ENCODE data around the gene MFSD12.
"Not testable (repeated sequence)": the region's sequence is repeated elsewhere in the genome, so short reads cannot be mapped to it uniquely, and the experiment has no call there.

The MFSD12 gene

GRCh38 chr19:3521104-3521445 lies 36.3 kb downstream of the MFSD12 start:
- DNase-seq, result no peak

DNA sequence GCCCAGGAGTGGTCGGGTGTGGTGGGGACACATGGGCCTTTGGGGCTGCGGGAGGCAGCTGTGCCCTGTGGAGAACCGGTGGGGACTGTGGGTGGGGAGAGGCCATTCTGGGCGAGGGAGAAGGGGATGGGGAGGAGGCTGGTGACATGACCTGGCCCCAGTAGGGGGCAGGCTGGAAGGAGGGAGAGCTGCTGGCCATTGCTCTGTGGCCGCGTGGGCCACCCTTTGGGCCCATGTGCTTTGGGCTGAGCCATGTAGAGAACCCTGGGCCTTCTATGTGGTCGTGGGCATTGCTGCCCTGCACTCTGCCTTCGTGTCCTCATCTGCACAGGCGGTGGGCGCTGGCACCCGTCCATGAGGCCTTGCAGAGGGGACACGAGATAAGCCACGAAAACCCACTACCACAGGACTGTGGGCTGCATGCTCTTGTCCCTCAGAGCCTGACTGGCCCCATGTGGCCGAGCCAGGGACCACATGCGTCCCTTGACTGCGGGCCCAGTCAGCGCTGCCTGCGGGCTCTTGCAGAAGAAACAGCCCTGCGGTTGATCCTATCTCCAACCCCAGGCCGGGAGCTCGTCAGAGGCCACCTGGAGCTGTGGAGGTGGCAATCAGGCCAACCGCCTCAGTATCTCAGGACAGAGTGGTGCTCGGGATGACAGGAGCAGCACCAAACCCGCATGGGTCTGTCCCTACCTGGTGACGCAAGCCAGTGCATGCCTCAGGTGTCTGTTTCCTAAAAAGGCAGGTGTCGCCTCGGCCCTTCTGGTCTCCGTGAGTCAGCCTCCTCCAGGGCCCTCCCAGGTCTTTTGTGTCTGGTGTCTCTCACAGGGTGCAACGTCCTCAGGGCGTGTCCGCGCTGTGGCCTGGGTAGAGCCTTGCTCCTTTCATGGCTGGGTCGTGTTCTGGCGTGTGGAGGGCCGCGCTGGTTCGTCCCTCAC lies 37.0 kb downstream of the MFSD12 start:
- no peak for DNase-seq

DNA sequence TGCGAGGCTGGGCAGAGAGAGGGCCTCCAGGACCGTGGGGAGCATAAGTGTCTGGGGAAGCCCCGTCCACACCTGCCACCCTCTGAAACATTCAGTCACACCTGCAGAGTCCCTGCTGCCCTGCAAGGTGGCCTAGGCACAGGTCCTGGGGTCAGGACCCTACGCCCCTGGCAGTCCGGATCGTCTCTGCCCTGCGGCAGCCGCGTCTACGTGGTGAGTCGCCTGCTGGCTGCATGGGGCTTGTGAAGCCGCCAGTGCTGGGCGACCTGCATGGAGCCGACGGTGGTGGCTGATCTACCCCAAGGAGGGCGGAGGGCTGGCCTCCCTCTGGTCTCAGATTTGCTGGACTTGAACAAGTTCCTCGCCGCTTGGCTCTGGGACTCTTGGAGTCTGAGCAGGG lies 38.3 kb downstream of the MFSD12 start:
- no peak for DNase-seq

- DNase-seq, result no peak
Observed at GRCh38 chr19:3518659-3519058, 38.7 kb downstream of the MFSD12 start.

DNA sequence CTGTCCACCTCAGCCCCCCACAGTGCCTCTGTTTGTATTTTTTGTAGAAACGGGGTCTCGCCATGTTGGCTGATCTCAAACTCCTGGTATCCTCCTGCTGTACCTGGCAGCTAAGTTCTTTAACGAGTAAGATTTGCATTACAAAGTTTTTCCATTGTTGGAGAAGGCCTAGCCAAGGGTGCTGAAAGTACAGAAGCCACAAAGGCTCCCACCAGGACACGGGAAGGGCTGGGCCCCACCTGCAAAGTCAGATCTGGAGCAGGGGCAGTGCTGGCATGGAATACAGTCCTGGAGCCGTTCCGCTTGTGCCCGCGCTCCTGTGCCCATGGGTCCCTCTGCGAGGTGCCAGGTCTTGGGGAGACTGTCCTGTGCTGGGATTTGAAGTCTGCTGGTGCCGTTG lies 39.1 kb downstream of the MFSD12 start:
- no peak for DNase-seq

- DNase-seq, result no peak
Observed at GRCh38 chr19:3517638-3518037, 39.7 kb downstream of the MFSD12 start.

DNA sequence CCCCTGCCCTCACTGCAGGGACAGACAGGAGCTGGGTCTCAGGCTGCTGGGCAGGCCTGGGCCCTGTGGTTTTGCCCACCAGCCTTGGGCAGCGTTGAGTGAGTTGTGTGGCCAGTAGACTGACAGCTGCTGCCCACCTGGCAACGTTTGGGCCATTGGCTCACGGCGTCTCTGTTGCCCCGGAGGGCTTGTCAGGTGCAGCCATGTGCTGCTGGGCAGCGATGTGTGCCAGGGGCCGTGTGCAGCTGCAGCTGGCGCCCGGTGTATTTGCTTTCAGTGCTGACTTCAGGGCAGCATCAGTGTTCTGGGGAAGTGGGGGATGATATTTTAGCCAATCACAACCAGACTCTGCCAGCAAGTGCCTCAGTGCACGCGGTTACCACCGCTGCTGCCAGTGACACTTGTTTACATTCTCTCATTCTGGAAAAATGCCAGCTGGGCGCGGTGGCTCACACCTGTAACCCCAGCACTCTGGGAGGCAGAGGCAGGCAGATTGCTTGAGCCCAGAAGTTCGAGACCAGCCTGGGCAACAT lies 40.6 kb downstream of the MFSD12 start:
- DNase-seq, result peak; percentile 94

DNA sequence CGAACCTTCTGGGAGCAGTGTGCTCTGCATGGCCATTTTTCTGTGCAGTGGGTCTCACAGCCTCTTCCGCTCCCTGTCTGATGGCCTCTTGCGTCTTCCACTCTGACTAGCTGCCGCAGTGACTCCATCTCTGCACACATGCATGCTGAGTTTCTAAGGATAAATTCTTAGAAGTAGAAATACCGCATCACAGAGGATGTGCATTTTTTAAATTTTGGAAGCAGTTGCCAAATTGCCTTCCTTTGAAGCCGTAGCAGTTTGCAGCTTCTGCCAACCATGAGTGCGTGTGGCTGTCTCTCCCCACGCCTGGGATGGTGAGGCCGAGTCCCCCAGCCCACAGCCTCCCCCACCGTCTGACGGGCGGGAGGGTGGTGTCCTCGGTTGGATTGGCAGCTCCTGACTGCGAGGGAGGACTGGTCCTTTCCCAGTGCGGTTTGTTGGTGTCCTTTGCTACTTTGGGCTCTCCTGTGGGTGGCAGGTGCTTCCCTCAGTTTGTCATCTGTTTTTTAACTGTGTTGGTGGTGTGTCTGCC lies 41.4 kb downstream of the MFSD12 start:
- no peak for DNase-seq

DNA sequence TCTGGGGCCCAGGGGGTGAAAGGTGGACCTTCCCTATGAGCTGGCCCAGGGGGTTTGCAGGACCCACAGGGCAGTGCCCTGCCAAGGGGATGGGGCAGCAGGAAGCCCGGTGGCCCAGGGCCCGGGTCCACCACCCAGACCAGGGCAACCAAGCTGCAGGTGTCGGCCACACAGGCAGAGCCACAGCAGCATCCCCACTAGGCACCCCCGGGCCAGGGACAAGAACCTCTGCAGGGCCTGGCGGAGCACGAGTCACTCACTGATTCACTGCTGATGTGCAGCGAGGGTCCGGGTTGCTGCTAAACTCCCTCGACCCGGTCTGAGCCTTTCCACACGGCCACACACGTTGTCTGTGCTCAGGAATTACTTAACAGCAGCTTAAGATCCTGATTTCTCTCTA lies 42.5 kb downstream of the MFSD12 start:
- no peak for DNase-seq

DNA sequence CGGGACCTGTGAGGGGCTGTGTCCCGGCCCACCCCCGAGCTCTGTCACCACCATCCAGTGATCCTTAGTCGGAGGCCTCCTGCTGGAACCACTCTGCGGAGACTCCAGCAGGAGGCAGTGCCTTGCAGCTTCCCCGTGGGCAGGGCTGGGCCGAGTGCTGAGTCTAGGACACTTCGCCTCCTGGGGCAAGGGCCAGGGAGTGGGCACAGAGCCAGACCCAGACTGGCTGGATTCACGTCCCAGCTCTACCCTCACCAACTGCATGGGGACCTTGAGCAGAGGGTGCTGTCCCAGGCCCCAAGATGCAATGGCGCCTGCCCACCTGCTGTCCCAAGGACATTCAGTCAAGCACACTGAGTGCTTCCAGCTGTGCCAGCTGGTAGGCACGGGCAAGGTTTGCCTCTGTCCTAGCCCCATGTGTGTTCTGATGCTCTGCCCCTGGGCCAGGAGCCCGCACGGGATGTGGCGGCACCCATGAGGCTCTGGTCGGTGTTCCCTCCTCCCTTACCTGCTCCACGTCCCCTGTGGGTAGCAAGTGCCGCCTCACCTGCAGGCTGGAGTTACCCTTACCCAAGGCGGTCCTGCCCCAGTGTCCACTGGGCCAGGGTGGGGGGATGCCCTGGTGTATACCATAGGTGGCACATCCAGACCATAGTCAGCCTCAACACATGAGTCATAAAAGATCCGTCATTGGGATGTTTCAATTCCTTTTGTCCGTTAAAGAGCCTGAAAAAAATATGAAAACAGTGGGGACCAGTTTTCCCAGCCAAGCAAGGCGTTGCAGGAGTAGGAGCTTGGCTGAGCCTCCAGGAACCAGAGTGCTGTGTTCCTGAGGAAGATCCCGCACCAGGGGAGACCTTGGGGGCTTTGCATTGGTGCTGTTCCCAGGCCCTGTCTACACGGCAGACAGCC lies 43.9 kb downstream of the MFSD12 start:
- no peak for DNase-seq

DNA sequence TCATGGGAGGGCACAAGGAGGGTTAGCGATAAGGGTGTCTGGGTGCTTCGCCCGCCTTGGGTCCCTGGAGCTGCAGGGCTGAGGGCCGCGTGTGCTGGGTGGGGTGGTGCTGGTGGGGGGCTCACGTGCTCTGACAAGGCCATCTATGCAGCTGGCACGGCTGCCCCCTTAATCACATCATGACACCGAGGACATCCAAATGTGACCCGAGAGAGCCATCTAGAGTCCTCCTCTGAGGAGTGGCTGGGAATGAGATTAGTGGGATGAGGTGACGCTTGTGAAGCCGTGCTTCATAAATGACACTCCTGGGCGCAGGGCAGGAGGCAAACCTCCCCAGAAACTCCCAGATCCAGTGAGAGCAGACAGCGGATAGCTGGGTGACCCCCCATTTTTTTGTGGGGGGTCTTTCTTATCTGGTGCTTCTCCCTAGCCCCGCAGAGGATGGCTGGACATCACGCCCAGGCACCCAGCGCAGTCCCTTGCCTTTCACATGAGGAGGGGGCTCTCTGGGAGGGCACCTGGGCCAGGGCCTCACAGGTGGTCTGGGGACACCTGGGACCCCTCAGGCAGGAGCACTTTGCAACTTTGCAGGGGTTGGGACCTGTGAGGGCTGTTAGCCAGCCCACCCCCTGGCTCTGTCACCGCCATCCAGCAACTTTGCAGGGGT lies 44.7 kb downstream of the MFSD12 start:
- no peak for DNase-seq

GRCh38 chr19:3511506-3512251 lies 45.7 kb downstream of the MFSD12 start:
- DNase-seq, result no peak

GRCh38 chr19:3510727-3511126 lies 46.7 kb downstream of the MFSD12 start:
- DNase-seq, result no peak

GRCh38 chr19:3509566-3509989 lies 47.8 kb downstream of the MFSD12 start:
- no peak for DNase-seq

DNA sequence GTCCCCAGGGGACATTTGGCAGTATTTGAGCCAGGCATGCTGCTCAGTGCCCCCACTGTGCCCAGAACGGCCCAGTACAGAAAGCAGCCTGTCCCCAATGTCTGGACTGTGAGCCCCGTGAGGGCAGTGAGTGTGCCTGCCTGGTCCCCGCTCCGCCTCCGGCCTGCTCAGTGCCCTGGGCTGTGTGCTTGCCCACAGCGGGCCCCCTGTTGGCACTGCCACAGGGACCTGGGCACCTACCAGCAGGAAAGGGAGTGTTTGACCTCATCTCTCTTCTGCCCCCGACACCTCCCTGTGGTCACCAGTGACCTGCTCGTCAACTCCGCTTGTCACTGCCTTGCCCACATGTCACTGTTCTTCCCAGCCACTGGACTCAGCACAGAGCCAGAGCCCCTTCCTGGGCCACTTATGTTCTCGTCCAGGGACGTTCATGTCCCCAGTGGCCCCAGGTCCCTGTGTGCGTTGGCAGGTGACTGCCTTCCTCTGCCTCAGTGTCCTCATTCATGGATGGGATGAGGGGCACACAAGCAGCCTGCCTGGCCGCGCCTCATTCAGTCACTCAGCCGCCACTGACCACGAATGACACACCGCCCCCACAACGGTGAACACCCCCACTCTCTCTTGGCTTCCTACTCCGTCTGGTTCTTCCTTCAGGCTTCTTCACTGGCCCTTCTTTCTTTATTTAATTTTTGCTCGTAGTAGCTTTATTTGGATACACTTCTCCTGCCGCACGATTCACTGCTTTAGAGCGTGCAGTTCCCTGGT lies 48.4 kb downstream of the MFSD12 start:
- no peak for DNase-seq

GRCh38 chr19:3508121-3508661 lies 49.2 kb downstream of the MFSD12 start:
- not testable (repeated sequence) for DNase-seq

GRCh38 chr19:3507371-3508120 lies 49.8 kb downstream of the MFSD12 start:
- no peak for DNase-seq

- DNase-seq, result no peak
Observed at GRCh38 chr19:3506384-3507340, 50.7 kb downstream of the MFSD12 start.
